Activated naive CD4-positive, alpha-beta T cell treated with Interleukin-2 at 50 U/mL for 16 hours (primary cell): ENCODE results near the gene FCN1.

Experiments
- DNase-seq: peaks from one replicate; pipeline ENCODE4 v3.0.0-alpha.2; 2020

Gene FCN1

GRCh38 chr9:134889386-134890154 is 28.1 kb downstream of the FCN1 start:
- no peak for DNase-seq

- DNase-seq, result no peak
These were observed 29.0 kb downstream of the FCN1 start for GRCh38 chr9:134888603-134889190.

GRCh38 chr9:134887686-134888602 is 29.8 kb downstream of the FCN1 start:
- no peak for DNase-seq

GRCh38 chr9:134887219-134887618 is 30.5 kb downstream of the FCN1 start:
- no peak for DNase-seq

GRCh38 chr9:134886413-134886913 is 31.2 kb downstream of the FCN1 start:
- no peak for DNase-seq

GRCh38 chr9:134885679-134886412 is 31.9 kb downstream of the FCN1 start:
- DNase-seq, result no peak

GRCh38 chr9:134885001-134885678 is 32.6 kb downstream of the FCN1 start:
- no peak for DNase-seq

- no peak for DNase-seq
These were observed 33.2 kb downstream of the FCN1 start for GRCh38 chr9:134884492-134884891.

GRCh38 chr9:134883040-134883782 is 34.5 kb downstream of the FCN1 start:
- no peak for DNase-seq

GRCh38 chr9:134882204-134882785 is 35.4 kb downstream of the FCN1 start:
- no peak for DNase-seq

GRCh38 chr9:134881313-134881670 is 36.4 kb downstream of the FCN1 start:
- no peak for DNase-seq

- no peak for DNase-seq
These were observed 37.0 kb downstream of the FCN1 start, which contains the start of gene FCN2 for GRCh38 chr9:134880484-134881312. TSS of gene FCN2 (plus strand) at chr9:134880810. CDS start at chr9:134880822, 12 bp downstream.

- no peak for DNase-seq
These were observed 37.8 kb downstream of the FCN1 start for GRCh38 chr9:134879664-134880483.

GRCh38 chr9:134877541-134877940 is 40.2 kb downstream of the FCN1 start:
- DNase-seq, result no peak

GRCh38 chr9:134875371-134875770 is 42.3 kb downstream of the FCN1 start:
- DNase-seq, result no peak

- DNase-seq, result no peak
These were observed 45.1 kb downstream of the FCN1 start for GRCh38 chr9:134872482-134873231.

GRCh38 chr9:134871697-134872340 is 45.9 kb downstream of the FCN1 start:
- no peak for DNase-seq
